Uterus (tissue), 4 donors: ENCODE measurements around the gene CAMK1G. TPM values are rescaled to one million over a fixed set of nuclear protein-coding genes. Genes with fewer than 3 reads are reported as not detected.

Experiments
- DNase-seq, 2 donors: peaks; one replicate each; pipeline ENCODE4 v3.0.0-alpha.2; 2019 to 2020
- H3K27ac ChIP-seq, 2 donors: fragments of 200-600 bp; sonication (generic); 1 replicate in 1 of 2; 2 replicates in 1 of 2; pipeline ENCODE4 v1.5.1; 2016 to 2018
- H3K27me3 ChIP-seq, 2 donors: fragments of 200-600 bp; sonication (generic); one replicate each; pipeline ENCODE4 v1.5.1; 2018 to 2019; ENCODE audit warnings: control low read depth in 1 of 2
- H3K36me3 ChIP-seq, 2 donors: fragments of 200-600 bp; sonication (generic); one replicate each; pipeline ENCODE4 v1.5.1; 2019; ENCODE audit warnings: control low read depth in 1 of 2
- H3K4me1 ChIP-seq, 2 donors: fragments of 200-600 bp; sonication (generic); one replicate each; pipeline ENCODE4 v1.5.1; 2018 to 2019; ENCODE audit warnings: control low read depth in 1 of 2
- H3K4me3 ChIP-seq, 2 donors: fragments of 200-600 bp; sonication (generic); 1 replicate in 1 of 2; 2 replicates in 1 of 2; pipeline ENCODE4 v1.5.1; 2018 to 2019; ENCODE audit warnings: mild to moderate bottlenecking in 1 of 2
- H3K9me3 ChIP-seq, 2 donors: fragments of 200-600 bp; sonication (generic); one replicate each; pipeline ENCODE4 v1.5.1; 2019; ENCODE audit warnings: control low read depth in 1 of 2
- CTCF ChIP-seq, 4 experiments: fragments of 200-600 bp in 2 of 4; fragments of 450-650 bp in 2 of 4; sonication (generic) in 2 of 4; IDR thresholded peaks; one replicate each; pipeline ENCODE4 v1.5.1; 2016 to 2019; ENCODE audit warnings: antibody characterized with exemption in 4 of 4, mild to moderate bottlenecking in 2 of 4, moderate library complexity in 1 of 4
- POLR2A ChIP-seq, 2 donors: fragments of 450-650 bp; IDR thresholded peaks; one replicate each; pipeline ENCODE4 v1.6.1; 2016; ENCODE audit warnings: antibody characterized with exemption in 2 of 2, mild to moderate bottlenecking in 1 of 2, moderate library complexity in 1 of 2
- intact Hi-C: fragments of 100-400 bp; cut with DNase I; formaldehyde crosslinking; loops from one replicate; pipeline ENCODE4 v1.15.1; 2023; ENCODE audit warnings: low total_unique reads
- total RNA-seq, 4 donors: library from RNA; depleted of rRNA in 3 of 4; stranded (reverse); fragments of >200 nt in 3 of 4; gene quantifications; one replicate each; pipeline versions ENCODE4 v1.1.0 to v1.2.4, GENCODE V29; 2014 to 2023
- donor health status: DM: yes; HTN: yes; CAD: no.

CAMK1G gene
- total RNA-seq, 4 donors from 2014 or later, result 0.43 to 5.6 TPM; not detected in 2

- Histone ChIP-seq H3K4me1 (no peaks in the 10 kb centered on the region), H3K4me3 (no peak overlapping the region), H3K9me3 (no peaks in the 10 kb centered on the region), H3K27ac (no peak overlapping the region), H3K36me3 (no peaks in the 10 kb centered on the region), H3K27me3 (no peaks in the 10 kb centered on the region)
- intact Hi-C loops, result no loop called here
- TF ChIP-seq POLR2A (IDR thresholded peaks at IDR 0.05) (no peak), CTCF (IDR thresholded peaks at IDR 0.05) (no peak)
- DNase-seq, result no peak
Measured at GRCh38 chr1:209617755-209618154, 34.2 kb downstream of the CAMK1G start.

DNA sequence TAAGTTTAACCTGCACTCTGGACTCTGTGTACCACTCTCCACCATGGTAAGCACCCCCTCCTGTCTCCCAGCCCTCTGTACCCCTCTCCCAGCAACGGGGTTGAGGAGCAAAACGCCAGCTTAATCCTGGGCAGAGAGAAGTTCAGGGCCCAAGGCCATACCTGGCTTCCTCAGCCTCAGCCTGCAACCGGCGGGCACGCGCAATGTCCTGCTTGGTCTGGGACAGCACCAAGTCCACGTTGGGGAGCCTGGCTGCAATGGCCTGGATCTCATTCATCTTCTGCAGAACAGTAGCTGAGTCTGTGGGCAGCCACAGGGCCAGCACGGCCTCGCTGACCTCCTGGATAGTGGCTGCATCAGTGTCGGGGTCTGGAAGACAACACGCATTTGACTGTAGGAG is 34.8 kb downstream of the CAMK1G start:
- Histone ChIP-seq H3K4me3 (no peak overlapping the region), H3K27ac (no peak overlapping the region), H3K27me3 (no peaks in the 10 kb centered on the region), H3K36me3 (no peaks in the 10 kb centered on the region), H3K4me1 (no peaks in the 10 kb centered on the region), H3K9me3 (no peaks in the 10 kb centered on the region)
- no peak for TF ChIP-seq POLR2A (IDR thresholded peaks at IDR 0.05)
- TF ChIP-seq CTCF (IDR thresholded peaks at IDR 0.05), result no peak
- intact Hi-C loops, result no loop called here
- DNase-seq, result no peak

- intact Hi-C loops, result no loop called here
- Histone ChIP-seq H3K4me3 (no peak overlapping the region), H3K4me1 (no peaks in the 10 kb centered on the region), H3K9me3 (no peaks in the 10 kb centered on the region), H3K27ac (no peak overlapping the region), H3K36me3 (no peaks in the 10 kb centered on the region), H3K27me3 (no peaks in the 10 kb centered on the region)
- no peak for DNase-seq
- no peak for TF ChIP-seq CTCF (IDR thresholded peaks at IDR 0.05)
- no peak for TF ChIP-seq POLR2A (IDR thresholded peaks at IDR 0.05)
Measured at GRCh38 chr1:209618756-209619420, 35.4 kb downstream of the CAMK1G start.

- Histone ChIP-seq H3K27me3 (no peaks in the 10 kb centered on the region), H3K36me3 (no peaks in the 10 kb centered on the region), H3K4me1 (no peaks in the 10 kb centered on the region), H3K27ac (no peak overlapping the region), H3K9me3 (no peaks in the 10 kb centered on the region), H3K4me3 (no peak overlapping the region)
- TF ChIP-seq CTCF (IDR thresholded peaks at IDR 0.05) (no peak), POLR2A (IDR thresholded peaks at IDR 0.05) (no peak)
- no peak for DNase-seq
- intact Hi-C loops, result no loop called here
Measured at GRCh38 chr1:209619696-209620486, 36.4 kb downstream of the CAMK1G start.

DNA sequence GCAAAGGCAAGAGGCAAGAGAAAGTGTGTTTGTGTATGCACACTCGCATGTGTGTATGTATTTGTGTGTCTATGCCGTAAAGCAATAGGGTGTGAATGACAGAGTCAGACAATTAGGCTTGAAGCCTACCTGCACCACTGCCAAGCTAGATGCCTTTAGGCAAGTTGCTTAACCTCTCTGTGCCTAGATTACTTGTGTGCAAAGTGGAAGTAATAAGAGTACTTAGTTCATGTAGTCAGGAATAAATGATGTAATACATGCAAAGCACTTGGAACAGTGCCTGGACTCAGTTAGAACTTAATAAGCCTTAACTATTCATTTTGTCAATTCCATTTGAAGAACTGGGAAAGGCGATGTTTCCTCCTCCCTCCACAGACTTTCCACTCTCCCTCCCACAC is 37.0 kb downstream of the CAMK1G start:
- intact Hi-C loops, result no loop called here
- Histone ChIP-seq H3K36me3 (no peaks in the 10 kb centered on the region), H3K9me3 (no peaks in the 10 kb centered on the region), H3K27me3 (no peaks in the 10 kb centered on the region), H3K4me3 (no peak overlapping the region), H3K27ac (no peak overlapping the region), H3K4me1 (no peaks in the 10 kb centered on the region)
- TF ChIP-seq POLR2A (IDR thresholded peaks at IDR 0.05), result no peak
- no peak for TF ChIP-seq CTCF (IDR thresholded peaks at IDR 0.05)
- no peak for DNase-seq
